ENCODE data around the gene PLXNA2.

DNA sequence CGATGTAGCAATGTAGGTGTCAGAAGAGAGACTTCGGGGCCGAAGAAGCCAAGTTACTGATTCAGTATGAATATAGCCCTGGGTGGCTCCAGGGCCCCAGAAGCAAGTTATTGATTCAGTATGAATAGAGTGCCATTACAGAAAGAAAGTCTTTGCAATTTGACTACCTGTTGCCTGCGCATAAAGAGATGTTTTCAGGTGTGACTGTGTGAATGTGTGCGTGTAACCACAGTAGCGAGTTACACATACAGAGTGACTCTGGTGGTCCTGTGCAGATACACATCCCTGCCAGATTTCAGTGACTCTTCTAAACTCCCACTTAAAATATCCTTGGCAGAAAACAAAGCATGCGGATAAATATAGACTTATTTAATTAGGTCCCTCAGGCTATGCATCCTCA, 190.5 kb downstream of the PLXNA2 start:
- TF ChIP-seq CTCF (IDR thresholded peaks at IDR 0.05) (no peak), POLR2A (IDR thresholded peaks at IDR 0.05) (no peak)
